Osteoblast (primary cell): ENCODE results near the gene DDX24. TPM values are rescaled to one million over a fixed set of nuclear protein-coding genes. Genes with fewer than 3 reads are reported as not detected.

ENCODE experiments used
- DNase-seq: peaks from one replicate; pipeline ENCODE4 v3.0.0; 2011; ENCODE audit warnings: low spot score, mixed read lengths; ENCODE audit not compliant: insufficient read length; ENCODE audit errors: missing footprints
- H2AFZ ChIP-seq: 2 replicates; pipeline ENCODE4 v1.6.0; 2011; ENCODE audit warnings: mild to moderate bottlenecking, low read length
- H3K27ac ChIP-seq: 2 replicates; pipeline ENCODE4 v1.5.1; 2011; ENCODE audit warnings: mild to moderate bottlenecking, low read depth, low read length, moderate library complexity
- H3K27me3 ChIP-seq: 2 replicates; pipeline ENCODE4 v1.6.0; 2012; ENCODE audit warnings: mild to moderate bottlenecking, control low read depth, inconsistent platforms, low read length, moderate library complexity; ENCODE audit not compliant: insufficient read depth
- H3K36me3 ChIP-seq: 2 replicates; pipeline ENCODE4 v1.5.1; 2011; ENCODE audit warnings: mild to moderate bottlenecking, low read length, control low read depth, moderate library complexity; ENCODE audit not compliant: insufficient read depth
- H3K4me1 ChIP-seq: 2 replicates; pipeline ENCODE4 v1.5.1; 2011; ENCODE audit warnings: mild to moderate bottlenecking, low read length, control low read depth, moderate library complexity; ENCODE audit not compliant: insufficient read depth
- H3K4me2 ChIP-seq: 2 replicates; pipeline ENCODE4 v1.6.0; 2011; ENCODE audit warnings: mild to moderate bottlenecking, low read length; ENCODE audit not compliant: insufficient read depth
- H3K4me3 ChIP-seq: fragments of 200-600 bp; sonication (generic); 3 replicates; pipeline ENCODE4 v1.5.1; 2012; ENCODE audit warnings: mild to moderate bottlenecking, low read length, inconsistent platforms; ENCODE audit not compliant: insufficient read depth
- H3K79me2 ChIP-seq: 2 replicates; pipeline ENCODE4 v1.6.0; 2012; ENCODE audit warnings: mild to moderate bottlenecking, low read length, control low read depth, inconsistent platforms; ENCODE audit not compliant: insufficient read depth
- H3K9me3 ChIP-seq: 2 replicates; pipeline ENCODE4 v1.5.1; 2011; ENCODE audit warnings: low read depth, low read length, control low read depth
- H4K20me1 ChIP-seq: 2 replicates; pipeline ENCODE4 v1.6.0; 2012; ENCODE audit warnings: mild to moderate bottlenecking, low read length, control low read depth; ENCODE audit not compliant: insufficient read depth
- CTCF ChIP-seq: IDR thresholded peaks from 2 replicates; pipeline ENCODE4 v1.5.1; 2011; ENCODE audit warnings: mild to moderate bottlenecking, low read depth, low read length, moderate library complexity; ENCODE audit errors: extremely low read depth
- total RNA-seq: library from RNA; depleted of rRNA; stranded (reverse); fragments of >200 nt; gene quantifications from 2 replicates; pipeline ENCODE4 v1.2.3, GENCODE V29; 2012

The DDX24 gene
- total RNA-seq, 1 donor = 134 TPM

GRCh38 chr14:94056579-94057308 is 24.3 kb downstream of the DDX24 start:
- Histone ChIP-seq H3K27me3 (no peaks in the 10 kb centered on the region), H3K9me3 (no peaks in the 10 kb centered on the region), H3K27ac (no peak overlapping the region), H3K79me2 (peaks cover 37% of the 10 kb centered on the region), H3K4me1 (no peaks in the 10 kb centered on the region), H3K4me3 (no peak overlapping the region), H4K20me1 (peaks cover 29% of the 10 kb centered on the region), H3K36me3 (peaks cover 91% of the 10 kb centered on the region), H2AFZ (no peak overlapping the region), H3K4me2 (no peak overlapping the region)
- DNase-seq = no peak
- TF ChIP-seq CTCF = no peak

- H3K36me3 ChIP-seq = peaks cover 89% of the 10 kb centered on the region
- no peaks in the 10 kb centered on the region for H3K9me3 ChIP-seq
- no peaks in the 10 kb centered on the region for H3K4me1 ChIP-seq
- no peak for DNase-seq
- H3K27me3 ChIP-seq = no peaks in the 10 kb centered on the region
- H3K4me3 ChIP-seq = no peak overlapping the region
- no peak overlapping the region for H3K4me2 ChIP-seq
- H2AFZ ChIP-seq = no peak overlapping the region
- no peak for TF ChIP-seq CTCF
- no peak overlapping the region for H3K27ac ChIP-seq
- peaks cover 24% of the 10 kb centered on the region for H4K20me1 ChIP-seq
- peaks cover 19% of the 10 kb centered on the region for H3K79me2 ChIP-seq
Measured at GRCh38 chr14:94054936-94055335, 26.1 kb downstream of the DDX24 start.

- Histone ChIP-seq H3K36me3 (peaks cover 88% of the 10 kb centered on the region), H3K9me3 (no peaks in the 10 kb centered on the region), H3K4me3 (no peak overlapping the region), H3K4me2 (no peak overlapping the region), H3K27me3 (no peaks in the 10 kb centered on the region), H3K79me2 (peaks cover 17% of the 10 kb centered on the region), H2AFZ (no peak overlapping the region), H3K4me1 (no peaks in the 10 kb centered on the region), H4K20me1 (peaks cover 24% of the 10 kb centered on the region), H3K27ac (no peak overlapping the region)
- TF ChIP-seq CTCF = no peak
- DNase-seq = no peak
Measured at GRCh38 chr14:94054401-94054800, 26.6 kb downstream of the DDX24 start.

- peaks cover 20% of the 10 kb centered on the region for H4K20me1 ChIP-seq
- peaks cover 90% of the 10 kb centered on the region for H3K36me3 ChIP-seq
- H3K4me2 ChIP-seq = no peak overlapping the region
- no peak overlapping the region for H3K27ac ChIP-seq
- no peaks in the 10 kb centered on the region for H3K27me3 ChIP-seq
- no peak overlapping the region for H3K4me3 ChIP-seq
- peaks cover 3% of the 10 kb centered on the region for H3K79me2 ChIP-seq
- H3K4me1 ChIP-seq = no peaks in the 10 kb centered on the region
- TF ChIP-seq CTCF = no peak
- DNase-seq = no peak
- no peaks in the 10 kb centered on the region for H3K9me3 ChIP-seq
- H2AFZ ChIP-seq = no peak overlapping the region
Measured at GRCh38 chr14:94052662-94053061, 28.3 kb downstream of the DDX24 start.
